Activated naive CD4-positive, alpha-beta T cell treated with Interleukin-2 at 50 U/mL for 16 hours (primary cell): ENCODE measurements around the gene P2RY6.

ENCODE experiments used
- DNase-seq: peaks from one replicate; pipeline ENCODE4 v3.0.0-alpha.2; 2020

Gene P2RY6

DNA sequence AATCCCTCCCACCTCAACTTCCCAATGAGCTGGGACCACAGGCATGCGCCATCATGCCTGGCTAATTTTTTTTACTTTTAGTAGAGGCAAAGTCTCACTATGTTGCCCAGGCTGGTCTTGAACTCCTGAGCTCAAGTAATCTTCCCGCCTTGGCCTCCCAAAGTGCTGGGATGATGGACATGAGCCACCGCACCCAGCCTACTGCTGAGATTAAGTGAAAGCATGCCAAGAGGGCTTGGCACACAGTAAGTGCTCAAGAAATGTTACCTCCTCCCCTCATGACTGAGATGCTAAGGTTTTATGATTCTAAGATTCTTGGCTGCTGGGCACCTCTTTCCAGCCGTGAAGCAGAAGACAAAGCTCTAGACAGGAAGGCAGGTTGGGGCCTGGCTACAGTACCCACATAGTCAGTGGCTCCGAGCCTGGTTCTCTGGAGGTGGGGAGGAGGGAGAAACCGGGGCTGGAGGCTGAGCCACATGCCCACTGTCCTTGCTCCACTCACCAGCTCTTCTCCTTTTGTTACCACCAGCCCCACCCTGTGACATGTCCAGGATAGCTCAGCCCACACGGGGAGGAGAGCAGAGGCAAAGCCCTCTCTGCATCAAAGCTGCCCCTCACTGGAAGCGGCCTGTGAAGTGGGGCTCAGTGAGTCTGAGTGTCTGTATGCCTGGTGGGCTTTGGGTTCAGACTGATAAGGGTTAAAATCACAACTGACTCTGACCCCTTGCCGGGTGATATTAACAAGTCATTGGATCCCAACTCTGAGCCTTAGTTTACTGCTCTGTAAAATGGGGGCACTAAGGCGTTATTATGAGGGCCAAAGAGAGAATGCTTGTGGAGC, 48.8 kb downstream of the P2RY6 start:
- DNase-seq: no peak

GRCh38 chr11:73321604-73322381, 49.7 kb downstream of the P2RY6 start:
- no peak for DNase-seq

- DNase-seq: no peak
Observed at GRCh38 chr11:73322382-73323306, 50.5 kb downstream of the P2RY6 start.

DNA sequence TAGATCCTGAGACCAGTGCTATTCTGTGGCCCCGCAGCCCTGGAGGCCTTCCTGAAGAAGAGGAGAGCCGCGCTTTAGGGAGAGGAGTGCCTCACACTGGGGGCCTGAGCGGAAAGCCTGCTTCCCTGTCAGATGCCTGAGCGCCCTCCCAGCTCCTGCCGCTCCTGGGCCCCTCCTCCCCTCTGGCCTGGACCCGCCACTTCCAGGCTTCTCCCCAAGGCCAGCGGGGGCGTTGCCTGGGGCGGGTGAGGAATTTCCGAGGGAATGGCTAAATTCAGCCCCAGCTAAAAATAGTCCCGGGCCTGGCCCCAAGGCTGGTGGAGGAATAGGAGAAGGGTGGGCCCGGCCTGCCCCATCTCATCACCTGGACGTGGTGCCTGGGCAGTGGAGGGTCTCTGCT, 51.3 kb downstream of the P2RY6 start:
- no peak for DNase-seq

DNA sequence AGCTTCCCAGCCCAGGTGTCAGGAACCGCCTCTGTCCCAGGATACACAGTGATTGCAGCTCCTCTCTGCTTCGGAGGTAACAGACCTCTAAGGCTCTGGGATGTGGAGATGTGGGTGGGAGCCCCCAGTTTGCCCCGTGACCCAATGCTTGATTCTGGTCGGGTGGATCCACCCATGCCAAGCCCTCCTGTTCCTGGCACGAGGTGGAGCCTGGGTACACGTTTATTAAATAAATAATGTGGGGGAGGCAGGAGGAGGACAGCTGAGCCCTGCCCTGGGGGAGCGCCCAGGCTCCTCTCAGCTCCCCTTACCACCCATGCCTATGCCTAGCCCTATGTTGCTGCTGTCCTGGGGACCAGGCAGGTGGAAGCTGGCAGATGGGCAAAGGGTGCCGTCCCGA, 52.0 kb downstream of the P2RY6 start:
- DNase-seq: no peak

DNA sequence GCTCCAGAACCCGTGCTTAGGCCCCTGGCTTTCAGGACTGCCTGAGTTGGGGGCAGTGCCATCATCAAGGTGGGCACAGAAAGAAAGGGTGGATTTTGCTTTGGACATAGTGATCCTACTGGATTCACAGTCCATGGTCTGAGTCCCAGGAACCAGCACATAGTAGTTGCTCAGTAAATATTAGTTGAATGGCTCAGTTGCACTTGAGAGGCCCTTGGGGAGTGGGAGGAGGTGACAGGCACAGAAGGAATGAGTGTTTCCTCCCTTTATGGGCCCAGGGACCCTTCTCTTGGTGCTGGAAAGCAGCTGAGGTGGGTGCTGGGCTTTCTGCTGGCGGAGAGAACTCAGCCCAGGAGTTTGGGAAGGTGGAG, 52.5 kb downstream of the P2RY6 start:
- no peak for DNase-seq

DNA sequence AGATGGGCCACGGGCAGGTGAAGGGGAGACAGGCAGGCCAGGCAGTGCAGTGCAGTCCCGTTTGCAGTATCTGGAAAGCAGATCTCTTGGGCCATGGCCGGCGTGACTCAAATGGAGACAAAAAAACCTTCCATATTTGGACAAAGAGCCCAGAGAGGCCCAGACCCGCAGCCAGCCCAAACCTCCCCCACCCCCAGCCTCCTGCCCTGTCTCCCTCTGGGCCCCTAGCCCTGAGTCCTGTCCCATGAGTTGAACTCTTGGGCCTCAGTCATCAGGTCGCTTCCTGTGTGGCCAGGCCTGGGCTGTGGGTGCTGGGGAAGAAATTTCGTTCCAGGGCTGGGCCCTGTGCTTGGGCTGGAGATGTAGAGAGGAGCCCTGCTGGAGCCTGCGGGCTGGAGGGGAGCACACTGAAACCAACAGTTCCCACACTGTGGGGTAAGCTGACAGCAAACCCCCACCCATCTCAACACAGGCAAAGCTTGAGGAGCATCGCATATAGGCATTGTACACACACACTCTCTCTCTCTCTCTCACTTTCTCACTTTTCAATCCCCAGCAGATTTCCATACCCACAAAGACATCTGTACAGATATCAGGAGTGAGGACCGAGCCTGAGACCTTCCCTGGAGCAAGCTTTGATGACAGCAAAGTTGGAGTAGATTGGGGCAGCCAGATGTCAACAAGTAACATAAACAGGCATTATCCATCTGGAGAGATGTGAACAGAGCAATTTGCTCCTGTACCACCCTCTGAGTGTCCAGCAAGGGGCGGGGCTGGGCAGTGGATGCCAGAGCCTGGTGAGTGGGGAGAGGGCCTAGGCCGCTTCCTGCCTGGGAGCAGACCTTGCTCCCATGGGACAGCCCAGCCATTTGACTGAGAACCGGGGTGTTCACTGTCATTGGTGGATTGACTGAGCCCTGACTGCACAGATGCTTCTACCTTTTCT, 53.2 kb downstream of the P2RY6 start:
- no peak for DNase-seq

- no peak for DNase-seq
Observed at GRCh38 chr11:73326929-73327811, 55.0 kb downstream of the P2RY6 start.

DNA sequence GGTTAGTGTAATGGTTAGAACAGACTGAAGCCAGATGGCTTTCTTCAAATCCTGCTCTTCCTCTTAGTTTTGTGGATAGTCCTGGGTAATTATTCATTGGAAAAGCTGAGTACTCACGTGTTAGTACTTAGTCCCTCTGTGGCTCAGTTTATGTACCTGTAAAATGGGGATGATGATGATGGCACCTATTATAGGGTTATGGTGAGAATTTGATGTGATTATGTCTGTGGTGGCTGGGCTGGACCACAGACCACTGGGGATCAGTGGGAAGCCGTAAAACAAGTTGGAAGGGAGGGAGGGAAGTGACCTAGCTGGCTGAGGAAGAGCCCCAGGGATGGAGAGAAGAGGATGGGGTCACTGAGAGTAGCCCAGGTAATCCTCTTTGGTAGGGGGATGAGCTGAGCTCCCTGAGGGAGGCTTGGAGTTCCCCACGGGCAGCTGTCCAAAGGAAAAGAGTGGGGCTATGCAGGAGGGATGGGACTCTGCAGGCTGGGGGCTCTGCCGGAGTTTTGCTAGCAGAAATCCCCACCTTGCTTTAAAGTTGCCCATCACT, 55.8 kb downstream of the P2RY6 start:
- no peak for DNase-seq

DNA sequence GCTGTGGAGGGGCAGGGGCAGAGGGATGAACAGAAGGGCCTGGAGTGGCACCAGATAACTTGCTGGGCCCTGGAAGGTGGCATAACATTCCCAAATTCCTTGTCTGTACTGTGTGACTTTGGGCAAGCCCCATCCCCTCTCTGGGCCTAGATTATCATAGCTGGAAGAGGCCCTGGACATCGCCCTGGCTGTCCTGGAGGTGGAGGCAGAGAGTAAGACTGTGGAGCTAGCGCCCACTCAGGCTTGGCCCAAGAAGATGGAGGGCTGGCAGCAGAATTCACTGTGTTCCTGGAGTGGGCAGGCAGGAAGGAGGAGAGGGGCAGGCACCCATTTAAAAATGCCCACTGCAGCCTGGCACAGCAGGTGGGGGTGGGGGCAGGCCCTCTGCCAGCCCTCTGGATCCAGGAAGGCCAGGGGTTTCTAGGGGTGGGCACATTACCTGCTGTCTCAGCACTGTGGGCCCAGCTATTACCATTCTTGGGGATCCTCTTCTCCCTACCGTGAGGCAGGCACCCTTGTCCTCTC, 58.5 kb downstream of the P2RY6 start:
- DNase-seq: no peak

DNA sequence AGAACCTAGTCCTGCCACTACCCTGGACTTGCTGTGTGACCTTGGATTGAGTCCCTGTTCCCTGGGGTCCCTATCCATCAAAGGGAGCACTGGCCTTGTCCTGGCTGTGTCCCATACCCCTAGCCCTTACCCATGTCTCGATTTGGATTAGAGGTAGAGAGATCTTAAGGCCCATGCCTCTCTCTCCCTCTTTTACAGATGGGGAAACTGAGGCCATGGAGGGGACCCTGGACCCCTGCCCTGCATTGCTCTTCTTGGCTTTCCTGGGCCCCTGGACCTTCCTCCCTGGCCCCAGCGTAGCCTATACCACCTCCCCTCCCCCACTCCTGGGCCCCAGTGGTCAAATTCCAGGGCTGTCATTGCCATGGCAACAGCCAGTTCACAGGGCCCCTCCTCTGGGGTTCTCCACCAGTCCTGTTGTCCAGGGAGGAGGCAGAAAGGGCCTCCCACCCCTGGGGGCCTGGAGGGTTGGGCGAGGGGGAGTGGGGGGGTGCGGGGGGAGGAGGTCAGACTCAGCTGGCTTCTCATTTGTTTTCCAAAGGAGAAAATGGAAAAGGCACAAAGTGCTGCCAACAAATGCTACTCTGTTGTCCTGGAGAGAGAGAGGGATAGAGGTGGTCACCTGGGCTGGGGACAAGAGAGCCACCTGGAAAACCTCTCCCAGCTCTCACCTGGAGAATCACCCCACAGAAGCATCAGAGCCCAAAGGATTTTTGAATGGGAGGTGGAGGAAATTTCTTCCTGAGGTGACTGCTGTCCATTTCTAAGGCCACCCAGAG, 59.2 kb downstream of the P2RY6 start:
- no peak for DNase-seq

- no peak for DNase-seq
Observed at GRCh38 chr11:73333173-73333572, 61.0 kb downstream of the P2RY6 start.

GRCh38 chr11:73333640-73334383, 61.7 kb downstream of the P2RY6 start:
- no peak for DNase-seq

DNA sequence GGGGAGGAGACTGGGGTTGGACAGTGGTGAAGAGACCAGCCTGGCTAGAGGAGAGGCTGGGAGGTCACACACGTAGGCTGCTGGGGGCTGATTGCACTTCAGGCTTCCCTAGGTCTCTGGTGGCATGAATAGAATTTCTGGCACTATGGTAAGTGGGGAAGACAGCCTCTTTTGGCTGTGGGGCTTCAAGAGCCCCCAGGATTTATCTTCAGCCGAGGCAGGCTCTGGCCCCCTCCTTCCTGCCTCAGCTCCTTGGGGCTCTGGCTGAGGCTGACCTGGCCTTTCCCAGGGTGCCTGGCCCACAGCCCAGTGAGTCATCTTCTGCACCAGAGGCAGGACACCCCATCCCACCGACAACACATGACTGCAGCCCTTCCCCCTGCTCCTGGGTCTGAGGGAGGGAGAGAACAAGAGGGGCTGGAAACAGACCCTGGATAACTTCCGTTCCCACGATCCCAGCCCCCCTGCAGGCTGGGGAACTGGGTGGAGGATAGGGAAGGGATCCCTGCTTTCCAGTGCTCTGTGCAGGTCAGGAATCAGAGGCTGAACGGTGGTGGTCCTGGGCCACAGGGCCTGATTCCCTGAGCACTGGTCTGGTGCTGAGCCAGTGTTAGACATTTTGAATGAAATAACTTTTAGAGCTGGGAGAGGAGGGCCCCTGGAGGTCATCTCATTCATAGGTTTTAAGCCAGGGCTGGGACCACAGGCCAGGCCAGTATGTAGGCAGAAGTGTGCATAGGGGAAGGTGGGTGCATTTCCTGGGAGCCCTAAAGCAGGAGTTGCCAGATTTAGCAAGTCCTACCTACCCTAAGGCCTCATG, 62.5 kb downstream of the P2RY6 start:
- no peak for DNase-seq

- peak; percentile 80 for DNase-seq
Observed at GRCh38 chr11:73335204-73335923, 63.2 kb downstream of the P2RY6 start.

DNA sequence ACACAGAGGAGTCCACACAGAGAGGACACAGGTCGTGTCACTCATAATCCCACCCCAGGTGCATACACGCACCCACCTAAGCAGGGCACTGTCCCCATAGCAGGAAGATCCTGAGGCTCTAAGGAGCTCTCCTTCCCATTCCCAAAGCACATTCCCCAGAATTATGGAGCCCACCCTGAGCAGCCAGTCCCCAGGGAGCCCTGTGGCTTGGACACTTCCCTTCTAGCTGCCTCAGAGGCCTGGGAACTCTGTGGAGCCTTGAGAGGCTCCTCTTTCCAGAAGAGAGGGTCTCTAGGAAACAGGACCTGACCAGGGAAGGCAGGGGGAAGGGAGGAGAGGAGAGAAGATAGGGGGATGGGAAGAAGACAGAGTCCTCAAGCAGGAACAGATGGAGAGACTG, 65.7 kb downstream of the P2RY6 start:
- no peak for DNase-seq

DNA sequence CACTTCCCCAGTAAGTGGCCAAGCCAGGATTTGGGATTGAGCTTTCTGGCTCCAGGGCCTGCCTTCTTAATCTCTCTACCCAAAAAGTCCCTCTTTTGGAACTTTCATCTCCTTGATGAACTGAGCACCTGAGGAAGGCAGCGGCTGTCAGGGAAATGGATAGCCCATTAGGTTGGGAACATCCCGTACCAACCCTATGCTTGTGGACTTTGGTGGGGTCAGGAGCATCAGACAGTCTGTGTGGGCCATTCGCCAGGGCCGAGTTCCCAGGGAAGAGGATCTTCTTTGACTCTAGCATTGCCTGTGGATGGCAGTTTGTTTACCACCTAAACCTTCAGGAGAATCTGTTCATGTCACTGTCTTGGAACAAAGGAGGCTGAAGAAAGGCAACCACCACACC, 66.1 kb downstream of the P2RY6 start:
- DNase-seq: no peak
